Activated CD8-positive, alpha-beta memory T cell treated with anti-CD3 and anti-CD28 coated beads, Interleukin-2, amount 50 U/mL, for 1 hour (primary cell): ENCODE measurements around the gene SEC16A.

Experiments used
- DNase-seq: peaks from one replicate; pipeline ENCODE4 v3.0.0-alpha.2; 2020; ENCODE audit errors: extremely low read depth

SEC16A gene

DNA sequence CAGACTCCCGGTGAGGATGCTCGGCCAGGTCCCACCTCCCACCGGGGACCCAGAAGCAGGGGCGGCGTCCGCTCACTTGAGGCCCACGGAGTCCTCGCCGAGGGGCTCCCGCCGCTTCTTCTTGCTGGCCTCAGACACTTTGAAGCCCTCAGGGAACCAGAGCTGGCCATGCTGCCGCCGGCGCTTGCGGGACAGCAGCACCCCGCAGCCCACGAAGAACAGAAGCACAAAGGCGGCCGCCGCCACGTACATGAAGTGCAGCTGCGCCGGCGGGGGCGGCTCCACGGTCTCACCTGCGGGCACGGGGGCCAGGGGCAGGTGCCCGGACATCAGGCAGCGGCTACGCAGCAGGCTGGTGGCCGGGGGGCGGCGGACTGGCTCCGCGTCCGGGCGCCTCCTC lies 19.4 kb upstream of the SEC16A start:
- DNase-seq = no peak

DNA sequence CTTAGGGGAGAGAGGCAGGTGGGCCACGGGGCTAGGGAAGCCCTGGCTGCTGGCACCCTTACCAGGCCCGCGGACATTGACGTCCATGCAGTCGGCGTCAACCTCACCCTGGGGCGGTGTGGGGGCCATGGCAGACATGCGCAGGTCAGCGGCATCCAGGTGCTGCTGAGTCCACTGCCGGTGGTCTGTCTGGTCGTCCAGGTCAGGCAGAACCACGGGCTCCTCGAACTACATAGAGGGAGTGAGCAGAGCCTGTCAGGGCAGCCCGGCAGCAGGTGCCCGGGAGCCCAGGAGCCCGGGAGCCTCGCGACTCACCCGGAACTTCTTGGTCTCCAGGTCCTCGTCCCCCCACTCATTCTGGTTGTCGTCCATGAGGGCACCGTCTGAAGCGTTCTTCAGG lies 18.8 kb upstream of the SEC16A start:
- DNase-seq = no peak

DNA sequence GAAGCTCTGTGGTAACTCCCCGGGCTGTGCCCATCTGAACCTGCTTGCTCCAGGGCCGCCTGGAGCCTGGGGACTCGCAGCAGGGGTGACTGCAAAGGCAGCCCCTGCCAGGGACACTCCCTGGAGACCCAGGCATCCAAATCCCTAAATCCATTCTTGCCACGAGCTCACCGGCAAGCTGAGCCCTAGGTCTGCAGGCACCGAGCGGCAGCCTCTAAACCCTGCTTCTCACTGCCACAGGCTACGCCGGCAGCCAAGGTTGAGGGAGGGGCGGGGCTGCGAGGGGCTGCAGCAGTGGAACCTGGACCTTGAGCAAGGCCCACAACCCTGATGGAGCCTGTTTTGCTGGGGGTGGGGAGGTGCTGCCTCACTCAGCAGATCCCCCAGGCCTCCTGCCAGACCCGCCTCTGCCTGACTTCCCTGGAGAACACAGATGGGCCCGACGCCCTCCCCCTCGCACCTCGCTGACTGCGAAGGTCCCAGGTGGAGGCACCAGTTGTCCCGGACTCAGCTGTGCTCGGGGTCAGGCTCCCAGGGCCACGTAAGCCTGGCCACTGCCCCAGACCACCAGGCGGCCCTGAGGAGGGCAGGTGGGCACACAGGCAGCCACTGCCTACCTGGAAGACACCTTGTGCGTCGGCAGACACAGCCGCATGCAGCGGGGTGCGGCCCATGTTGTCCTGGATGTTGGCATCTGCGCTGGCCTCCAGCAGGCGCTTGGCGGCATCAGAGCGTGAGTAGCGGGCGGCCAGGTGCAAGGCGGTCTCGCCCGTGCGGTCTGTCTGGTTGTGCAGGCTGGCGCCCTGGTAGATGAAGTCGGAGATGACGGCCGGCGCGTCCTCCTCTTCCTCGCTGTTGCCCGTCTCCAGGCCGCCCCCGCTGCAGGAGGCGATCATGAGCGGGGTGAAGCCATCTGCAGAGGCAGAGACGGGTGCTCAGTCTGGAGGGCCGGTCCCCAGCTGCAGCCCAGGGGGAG lies 17.4 kb upstream of the SEC16A start:
- DNase-seq = no peak

DNA sequence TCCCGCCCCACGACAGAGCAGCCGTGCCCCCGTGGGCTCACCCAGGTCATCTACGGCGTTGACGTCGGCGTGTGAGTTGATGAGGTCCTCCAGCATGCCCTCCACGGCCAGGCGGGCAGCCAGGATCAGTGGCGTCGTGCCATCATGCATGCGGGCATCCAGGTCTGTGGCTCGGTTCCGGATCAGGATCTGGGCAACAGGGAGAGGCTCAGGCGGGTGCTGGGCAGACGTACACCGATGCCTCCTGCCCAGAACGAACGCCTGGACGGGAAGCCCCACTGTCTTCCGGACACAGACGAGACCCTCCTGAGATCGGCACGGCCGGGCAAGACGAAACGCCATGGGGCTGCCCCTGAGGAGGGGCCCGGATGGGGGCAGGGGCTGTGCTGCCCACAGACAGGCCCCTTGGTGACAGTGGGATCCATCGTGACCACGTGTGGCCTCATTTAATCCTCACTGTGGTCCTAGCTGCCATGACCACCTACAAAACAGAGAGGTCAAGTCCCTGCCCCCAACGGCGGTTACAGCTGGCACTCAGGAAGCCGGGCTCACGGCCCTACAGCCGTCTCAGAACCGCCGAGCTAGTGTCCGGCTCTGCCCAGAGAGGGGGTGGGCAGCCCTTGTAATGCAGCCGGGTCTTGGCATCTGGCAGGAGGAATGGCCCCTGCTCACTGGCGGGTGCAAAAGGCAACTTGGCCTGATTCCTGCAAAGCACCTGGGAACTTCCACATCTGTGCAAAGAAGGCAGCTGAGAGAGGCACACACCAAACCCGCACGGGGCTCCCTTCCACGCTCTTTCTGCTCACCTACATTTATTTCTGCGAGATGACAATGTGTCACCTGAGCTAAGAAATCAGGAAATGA lies 16.5 kb upstream of the SEC16A start:
- DNase-seq = no peak

DNA sequence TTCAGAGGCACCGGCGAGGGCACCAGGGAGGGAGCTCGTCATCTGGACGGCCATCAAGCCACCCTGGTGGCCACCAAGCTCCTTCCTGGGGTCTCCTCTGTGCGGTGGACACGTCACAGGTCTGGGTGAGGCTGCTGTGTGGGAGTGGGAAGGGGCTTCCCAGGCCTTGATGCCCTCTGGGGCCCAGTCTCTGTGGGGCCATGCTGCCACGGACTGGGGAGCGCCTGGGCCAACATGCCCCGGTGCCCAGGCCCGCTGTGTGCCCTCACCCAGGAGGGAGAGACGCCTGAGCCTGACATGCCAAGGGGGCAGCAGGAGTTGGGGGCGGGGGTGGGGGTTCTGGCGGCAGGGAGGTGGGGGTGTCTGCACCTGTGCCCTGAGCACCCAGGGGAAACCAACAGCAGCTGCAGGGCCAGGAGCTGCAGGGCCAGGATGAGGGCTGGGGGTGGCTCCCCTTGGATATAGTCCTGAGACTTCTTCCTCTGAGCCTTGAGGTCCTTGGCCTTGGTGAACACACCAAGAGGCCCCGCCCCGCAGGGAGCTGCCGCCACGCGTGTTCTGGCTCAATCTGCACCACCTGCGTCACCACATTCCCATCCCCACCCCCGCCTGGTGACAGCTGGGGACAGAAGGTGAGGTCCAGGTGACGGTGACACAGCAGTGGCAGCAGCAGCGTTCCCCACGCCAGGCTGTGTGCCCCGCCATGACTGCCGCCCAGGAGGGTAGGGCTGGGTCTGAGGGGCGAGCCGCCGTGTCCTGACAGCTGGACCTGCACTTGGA lies 15.3 kb upstream of the SEC16A start:
- DNase-seq = no peak

DNA sequence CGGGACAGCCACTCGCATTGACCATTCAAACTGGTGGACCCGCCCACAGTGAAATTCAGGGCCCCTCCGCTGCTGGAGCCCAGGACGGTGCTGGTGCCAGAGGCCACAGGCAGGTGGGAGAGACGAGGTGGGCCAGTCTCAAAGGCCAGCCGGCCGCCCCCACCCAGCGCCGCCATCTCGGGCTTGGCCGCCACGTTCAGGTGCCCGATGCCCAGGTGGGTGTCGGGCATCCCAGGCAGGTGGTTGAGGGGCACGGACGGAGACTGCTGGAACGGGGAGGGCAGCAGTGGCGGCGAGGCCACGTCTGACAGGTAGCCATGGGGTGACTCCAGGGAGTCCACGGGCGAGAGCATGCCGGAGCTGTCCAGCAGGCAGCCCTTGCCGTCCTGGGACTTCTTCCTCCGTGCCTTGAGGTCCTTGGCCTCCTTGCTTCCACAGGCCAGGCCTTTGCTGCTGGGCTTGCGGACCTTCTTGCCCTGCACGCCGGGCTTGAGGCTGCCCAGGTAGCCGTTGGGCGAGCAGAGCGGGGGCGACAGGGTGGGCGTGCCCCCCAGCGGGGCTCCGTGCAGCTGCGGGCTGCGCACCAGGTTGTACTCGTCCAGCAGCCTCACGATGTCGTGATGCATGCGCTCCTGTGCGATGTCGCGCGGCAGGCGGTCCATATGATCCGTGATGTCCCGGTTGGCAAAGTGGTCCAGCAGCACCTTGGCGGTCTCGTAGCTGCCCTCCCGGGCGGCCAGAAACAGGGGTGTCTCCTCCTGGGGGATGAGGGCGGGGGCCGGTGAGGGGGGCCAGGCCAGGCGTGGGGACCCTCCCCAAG lies 14.2 kb upstream of the SEC16A start:
- no peak for DNase-seq

DNA sequence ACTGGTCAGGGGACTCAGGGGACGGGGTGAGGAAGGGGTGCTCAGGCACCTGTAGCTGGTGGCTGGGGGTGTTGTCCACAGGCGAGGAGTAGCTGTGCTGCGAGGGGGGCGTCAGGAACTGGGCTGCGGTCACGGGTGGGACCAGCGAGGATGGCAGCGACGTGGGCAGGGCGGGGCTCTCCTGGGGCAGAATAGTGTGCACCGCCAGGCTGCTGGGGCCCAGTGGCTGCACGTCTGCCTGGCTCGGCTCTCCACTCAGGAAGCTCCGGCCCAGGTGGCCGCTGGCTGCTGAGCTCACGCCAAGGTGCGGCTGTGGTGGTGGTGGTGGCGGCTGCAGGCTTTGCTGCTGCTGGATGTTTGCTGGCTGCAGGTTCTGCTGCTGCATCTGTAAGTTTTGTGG lies 13.3 kb upstream of the SEC16A start:
- DNase-seq = no peak

DNA sequence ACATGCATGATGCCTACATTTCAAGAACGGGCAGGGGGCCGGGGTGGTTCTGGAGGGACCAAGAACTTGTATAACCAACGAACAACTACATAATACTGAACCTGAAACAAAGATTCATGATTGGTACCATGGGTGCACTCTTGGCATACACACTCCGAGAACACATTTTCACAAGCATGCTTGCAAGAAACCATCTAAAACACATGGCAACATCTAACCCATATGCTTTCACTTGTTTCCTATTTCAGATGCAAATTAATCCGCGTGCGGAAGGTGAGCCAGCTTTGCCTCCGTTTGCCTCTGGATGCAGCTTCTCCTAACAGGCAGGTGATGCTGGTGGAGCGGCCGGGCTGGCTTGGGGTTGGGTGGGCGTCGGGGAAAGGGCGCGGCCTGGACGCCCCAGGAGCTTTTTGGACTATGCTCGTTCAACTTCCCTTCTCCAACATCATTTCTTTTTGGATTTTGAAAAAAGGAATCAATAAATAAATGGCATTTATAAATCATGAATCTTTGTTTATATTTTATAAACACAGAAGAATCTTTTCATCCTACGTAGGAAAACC lies 12.5 kb upstream of the SEC16A start:
- no peak for DNase-seq

DNA sequence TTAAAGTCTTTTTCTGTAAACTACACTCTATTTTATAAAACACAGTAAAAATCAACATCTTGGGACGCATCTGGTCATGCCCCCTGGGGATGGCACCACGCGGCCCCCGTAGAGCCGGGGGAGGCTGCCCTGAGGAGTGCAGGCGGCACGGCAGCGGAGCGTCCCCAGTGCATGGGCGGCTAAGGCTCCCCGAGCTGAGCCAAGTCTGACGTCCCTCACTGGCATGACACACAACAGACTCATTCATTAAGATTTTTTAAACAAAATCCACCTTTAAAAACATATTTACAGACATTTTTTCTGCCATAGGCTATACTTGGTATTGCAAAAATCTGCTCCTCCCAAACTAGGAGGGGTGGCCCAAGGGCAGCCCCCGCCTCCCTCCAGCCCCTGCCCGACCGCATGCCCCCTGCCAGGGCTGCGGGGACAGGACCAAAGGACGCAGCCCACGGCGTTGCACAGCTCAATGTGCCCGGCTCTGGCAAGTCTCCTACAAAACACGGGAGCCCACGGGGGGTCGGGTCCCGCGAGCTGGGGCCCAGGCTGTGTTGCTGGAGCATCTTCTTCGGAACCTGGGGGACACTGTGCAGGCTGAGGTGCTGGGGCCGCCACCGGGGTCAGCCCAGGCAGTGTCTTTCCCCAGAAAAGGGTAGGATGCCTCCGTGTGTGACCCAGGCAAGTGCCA lies 11.8 kb upstream of the SEC16A start:
- no peak for DNase-seq

DNA sequence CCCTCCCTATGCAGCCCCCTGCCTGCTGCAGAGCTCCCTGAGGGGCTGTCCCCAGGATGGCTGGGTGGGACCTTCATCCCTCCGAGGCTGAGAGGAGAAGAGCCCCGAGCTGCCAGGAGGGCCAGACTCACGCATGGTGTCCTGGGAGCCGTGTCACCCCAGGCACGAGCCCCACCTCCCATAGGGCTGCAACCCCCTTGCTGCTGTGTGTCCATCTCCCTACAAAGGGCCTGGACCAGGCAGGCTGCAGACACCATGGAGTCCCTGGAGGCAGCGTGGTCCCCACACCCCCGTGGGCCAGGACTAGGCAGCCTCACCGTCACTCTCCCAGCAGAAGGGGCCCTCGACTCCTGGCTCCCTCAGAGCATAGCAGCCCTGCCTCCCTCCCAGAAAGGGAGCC lies 11.2 kb upstream of the SEC16A start:
- no peak for DNase-seq

DNA sequence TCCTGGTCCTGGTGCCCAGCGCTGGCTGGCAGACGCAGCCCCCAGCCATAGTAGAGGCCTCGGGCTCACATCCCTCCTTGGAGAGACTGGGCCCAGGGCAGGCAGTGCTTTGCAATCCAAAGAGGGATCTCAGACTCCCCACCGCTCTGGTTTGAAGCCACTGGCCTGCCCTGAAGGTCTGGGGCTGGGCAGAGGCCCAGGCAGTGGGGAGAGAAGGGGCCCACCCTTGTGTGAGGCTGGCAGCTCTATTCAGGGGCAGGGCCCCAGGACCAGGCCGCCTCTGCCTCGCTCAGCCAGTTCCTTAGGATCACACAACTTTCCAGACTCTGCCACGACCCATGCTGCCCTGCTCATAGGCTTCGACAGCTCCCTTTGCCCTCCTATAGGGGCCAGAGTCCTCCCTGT lies 10.7 kb upstream of the SEC16A start:
- no peak for DNase-seq

DNA sequence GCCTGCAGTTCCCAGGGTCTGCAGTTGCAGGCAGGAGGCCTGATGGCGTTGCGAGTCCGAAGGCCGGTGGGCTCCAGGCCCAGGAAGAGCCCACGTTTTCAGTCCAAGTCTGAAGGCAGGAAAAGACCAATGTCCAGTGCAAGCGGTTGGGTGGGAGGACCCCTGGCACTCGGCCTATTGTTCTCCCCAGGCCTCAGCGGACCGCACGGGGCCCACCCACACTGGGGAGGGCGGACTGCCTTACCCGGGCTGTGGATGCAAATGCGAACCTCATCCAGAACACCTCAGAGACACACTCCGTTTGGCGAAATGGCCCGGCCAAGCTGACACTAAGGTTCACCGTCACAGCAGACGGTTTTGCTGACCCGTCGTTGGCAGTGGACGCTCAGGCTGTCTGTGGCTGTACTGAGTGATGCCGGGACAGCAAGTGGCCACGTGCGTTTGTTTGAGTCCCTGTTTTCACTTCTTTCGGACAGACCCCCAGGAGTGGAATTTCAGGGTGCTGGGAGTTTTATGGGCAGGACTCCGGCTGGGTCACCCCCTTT lies 10.2 kb upstream of the SEC16A start:
- DNase-seq = no peak

DNA sequence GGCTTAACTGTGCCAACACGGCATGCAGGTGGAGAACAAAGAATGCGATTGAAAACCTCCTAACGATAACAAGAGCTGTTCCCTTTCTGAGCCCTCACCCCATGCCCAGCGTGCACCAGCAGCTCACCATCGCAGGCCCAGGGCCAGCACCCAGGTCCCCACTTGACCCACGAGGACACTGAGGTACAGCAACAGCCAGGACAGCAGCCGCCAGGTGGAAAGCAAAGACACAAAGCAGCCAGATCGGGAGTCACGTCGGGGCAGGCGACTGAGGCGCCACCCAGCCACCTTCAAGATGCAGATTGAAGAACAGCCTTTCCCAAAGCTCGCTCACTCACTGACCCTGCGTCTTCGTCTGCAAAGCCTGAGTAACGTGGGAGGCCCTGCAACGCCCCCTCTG lies 6.9 kb upstream of the SEC16A start:
- no peak for DNase-seq

DNA sequence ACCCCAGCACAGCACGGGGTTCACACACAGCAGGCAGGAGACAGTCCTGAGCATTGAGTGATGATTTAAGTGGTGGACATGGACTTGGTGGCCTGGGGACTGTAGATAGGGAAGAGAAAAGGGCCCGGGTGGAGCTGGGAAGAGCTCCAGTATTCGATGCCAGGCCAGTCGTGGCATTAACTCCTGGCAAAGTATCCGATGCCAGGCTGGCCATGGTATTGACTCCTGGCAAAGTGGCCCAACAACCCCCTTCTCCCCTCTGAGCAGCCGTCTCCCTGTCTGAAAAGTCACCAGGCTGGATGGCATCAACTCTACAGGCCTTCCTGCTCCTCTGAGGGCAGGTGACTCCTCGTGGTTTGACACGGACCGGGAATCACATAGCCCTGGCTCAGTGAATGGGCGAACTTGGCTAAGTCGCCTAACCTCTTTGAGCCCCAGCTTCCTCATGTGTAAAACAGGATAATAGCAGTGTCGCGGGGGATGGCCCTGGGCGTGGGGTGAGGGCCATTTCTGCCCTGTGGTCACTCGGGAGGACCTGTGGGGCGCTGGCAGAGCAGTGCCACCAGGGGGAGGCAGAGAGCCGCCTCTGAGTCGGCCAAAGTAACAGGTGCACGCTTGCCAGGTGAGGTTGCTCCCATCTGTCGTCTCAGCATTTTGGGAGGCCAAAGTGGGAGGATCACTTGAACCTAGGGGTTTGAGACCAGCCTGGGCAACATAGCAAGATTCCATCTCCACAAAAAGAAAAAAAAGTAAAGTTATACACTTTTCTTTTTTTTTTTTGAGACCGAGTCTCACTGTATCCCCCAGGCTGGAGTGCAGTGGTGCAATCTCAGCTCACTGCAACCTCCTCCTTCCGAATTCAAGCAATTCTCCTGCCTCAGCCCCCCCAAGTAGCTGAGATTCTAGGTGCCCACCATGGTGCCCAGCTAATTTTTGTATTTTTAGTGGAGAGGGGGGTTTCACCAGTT lies 5.7 kb upstream of the SEC16A start:
- DNase-seq = no peak

DNA sequence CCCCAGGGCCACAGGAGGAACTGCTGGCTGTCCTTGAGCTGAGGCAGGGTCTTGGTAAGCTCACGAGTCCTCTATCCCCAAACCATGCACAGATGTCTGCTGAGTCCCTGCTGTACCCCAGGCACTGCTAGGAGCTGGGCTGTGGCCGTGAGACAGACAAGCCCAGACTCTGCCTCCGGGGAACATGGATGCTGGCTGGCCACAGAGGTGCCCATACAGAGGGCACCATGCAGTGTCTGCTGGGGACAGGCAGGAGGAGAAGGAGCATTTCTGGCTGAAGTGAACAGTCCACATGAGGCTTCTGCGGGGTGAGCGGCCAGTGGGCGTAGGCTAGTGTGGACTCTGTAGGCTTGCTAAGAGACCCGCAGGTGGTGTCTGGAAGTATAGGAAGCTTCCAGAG lies 4.8 kb upstream of the SEC16A start:
- no peak for DNase-seq

DNA sequence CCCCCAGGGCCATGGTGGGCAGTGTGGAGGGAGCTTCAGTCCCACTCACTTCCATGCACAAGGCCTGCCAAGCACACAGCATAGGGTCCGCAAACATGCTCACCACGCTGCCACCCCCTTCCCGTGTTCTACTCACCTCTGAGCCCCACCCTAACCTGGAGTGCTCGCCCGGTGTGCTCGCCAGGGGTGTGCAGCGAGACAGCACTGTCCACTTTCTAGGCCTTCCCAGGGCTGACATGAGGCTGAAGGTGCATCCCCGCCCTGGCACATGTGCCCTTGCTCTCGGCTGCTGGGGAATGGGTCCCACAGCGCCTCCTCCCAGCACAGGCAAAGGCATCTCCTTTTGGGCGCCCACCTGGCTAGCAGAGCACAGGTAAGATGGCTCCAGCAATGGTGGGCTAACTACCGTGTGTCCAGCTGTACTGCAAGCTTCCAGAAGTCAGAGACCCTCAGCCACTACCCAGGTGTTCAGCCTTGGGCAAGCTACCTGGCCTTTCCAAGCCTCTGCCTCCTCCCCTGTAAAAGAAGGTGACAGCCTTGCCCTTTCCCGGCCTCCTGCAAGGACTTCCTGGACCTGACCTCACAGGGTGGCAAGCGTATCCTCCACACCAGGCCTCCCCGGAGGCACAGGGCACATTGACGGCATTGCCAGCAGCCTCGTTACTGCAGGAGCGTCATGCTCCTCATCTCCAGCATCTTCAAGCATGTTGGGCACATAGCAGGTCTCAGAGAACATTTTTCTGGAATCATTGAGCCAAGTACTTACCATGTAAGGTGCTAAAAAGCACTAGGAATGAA lies 4.2 kb upstream of the SEC16A start:
- no peak for DNase-seq

DNA sequence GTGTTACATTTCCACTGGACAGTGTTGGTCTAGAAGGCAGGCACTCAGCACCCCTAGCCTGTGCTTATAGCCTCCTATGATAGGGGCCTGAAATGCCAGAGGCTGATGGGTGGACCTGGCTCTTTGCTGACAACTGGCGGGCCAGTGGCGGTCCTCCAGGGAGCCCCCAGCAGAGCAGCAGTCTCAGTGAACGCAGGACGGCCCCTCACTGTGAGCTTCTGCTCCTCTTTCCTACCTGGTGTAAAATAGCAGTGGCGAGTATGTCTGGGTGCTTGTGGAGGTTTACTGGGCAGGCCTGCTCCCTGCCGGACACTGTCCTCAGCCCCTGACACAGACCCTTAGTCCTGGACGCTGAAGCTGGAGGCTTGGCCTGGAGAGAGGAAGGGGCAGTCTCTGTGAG lies 3.3 kb upstream of the SEC16A start:
- DNase-seq = no peak
